HFFc6 (cell line): Measurements from ENCODE around the gene PLPPR5. TPM values are rescaled to one million over a fixed set of nuclear protein-coding genes. Genes with fewer than 3 reads are reported as not detected.

Experiments used
- DNase-seq: peaks from one replicate; pipeline ENCODE4 v3.0.0-alpha.2; 2018
- H3K27ac Mint-ChIP-seq: 2 replicates; pipeline ENCODE4 v1.8.0; 2020; ENCODE audit warnings: mild to moderate bottlenecking, mixed read lengths
- H3K27me3 Mint-ChIP-seq: 2 replicates; pipeline ENCODE4 v1.8.0; 2021; ENCODE audit warnings: mild to moderate bottlenecking, moderate library complexity, mixed read lengths; ENCODE audit not compliant: insufficient read depth
- H3K36me3 Mint-ChIP-seq: 2 replicates; pipeline ENCODE4 v1.8.0; 2021; ENCODE audit warnings: low read depth, mixed read lengths
- H3K4me1 Mint-ChIP-seq: 2 replicates; pipeline ENCODE4 v1.8.0; 2020; ENCODE audit warnings: low read depth, mixed read lengths
- H3K4me3 Mint-ChIP-seq: 2 replicates; pipeline ENCODE4 v1.8.0; 2020; ENCODE audit warnings: mild to moderate bottlenecking, moderate library complexity, mixed read lengths
- H3K9me3 Mint-ChIP-seq: 2 replicates; pipeline ENCODE4 v1.8.0; 2020; ENCODE audit warnings: mild to moderate bottlenecking, mixed read lengths
- CTCF ChIP-seq: fragments of 200-600 bp; sonication (generic); IDR thresholded peaks from 2 replicates; pipeline ENCODE4 v1.5.0; 2021; ENCODE audit warnings: antibody characterized with exemption, mild to moderate bottlenecking
- total RNA-seq, 6 experiments: library from RNA; stranded (reverse); fragmentation: NEBNext Ultra II Directional; extraction: Animal tissue kit (Norgen Biotek cat#: 25700); gene quantifications; 2 replicates in 1 of 6; 3 replicates in 5 of 6; pipeline ENCODE4 v1.2.3, GENCODE V29; 2021

Gene PLPPR5
- total RNA-seq, 6 experiments from 2014 or later, result 0.05 to 0.19 TPM; not detected in 4

DNA sequence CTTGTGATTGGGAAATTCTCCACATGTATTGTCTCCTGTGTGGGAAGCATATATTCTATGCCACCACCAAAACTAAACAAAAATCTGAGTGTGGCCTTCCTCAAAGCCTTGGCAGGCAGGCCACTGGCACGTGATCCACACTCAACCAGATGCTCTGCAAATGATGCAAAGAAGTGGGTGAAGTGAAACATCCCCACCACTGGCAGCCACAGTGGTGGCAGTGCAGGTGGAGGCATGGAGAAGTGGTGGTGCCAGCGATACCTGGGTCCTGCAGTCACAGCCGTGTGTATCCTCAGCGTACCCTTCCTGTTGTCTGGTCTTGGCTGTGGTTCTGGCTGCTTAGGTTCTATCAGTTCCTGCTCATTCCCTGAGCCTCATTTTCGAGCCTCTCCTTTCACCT, 65.2 kb downstream of the PLPPR5 start:
- no peak for TF ChIP-seq CTCF
- Mint-ChIP-seq H3K27me3 (peaks cover 4% of the 10 kb centered on the region), H3K36me3 (no peaks in the 10 kb centered on the region), H3K9me3 (no peaks in the 10 kb centered on the region), H3K27ac (no peak overlapping the region), H3K4me3 (no peak overlapping the region), H3K4me1 (peaks cover 19% of the 10 kb centered on the region)
- DNase-seq, result no peak

GRCh38 chr1:98937347-98937746, 67.3 kb downstream of the PLPPR5 start:
- H3K27ac Mint-ChIP-seq, result no peak overlapping the region
- no peak for DNase-seq
- H3K4me3 Mint-ChIP-seq, result no peak overlapping the region
- peaks cover 4% of the 10 kb centered on the region for H3K27me3 Mint-ChIP-seq
- H3K4me1 Mint-ChIP-seq, result peaks cover 19% of the 10 kb centered on the region
- TF ChIP-seq CTCF, result no peak
- no peaks in the 10 kb centered on the region for H3K36me3 Mint-ChIP-seq
- no peaks in the 10 kb centered on the region for H3K9me3 Mint-ChIP-seq

GRCh38 chr1:98932184-98932583, 72.5 kb downstream of the PLPPR5 start:
- H3K36me3 Mint-ChIP-seq, result no peaks in the 10 kb centered on the region
- no peak for TF ChIP-seq CTCF
- H3K4me3 Mint-ChIP-seq, result no peak overlapping the region
- H3K4me1 Mint-ChIP-seq, result peaks cover 13% of the 10 kb centered on the region
- no peak for DNase-seq
- peaks cover 1% of the 10 kb centered on the region for H3K27me3 Mint-ChIP-seq
- H3K9me3 Mint-ChIP-seq, result no peaks in the 10 kb centered on the region
- H3K27ac Mint-ChIP-seq, result no peak overlapping the region

- H3K27ac Mint-ChIP-seq, result no peak overlapping the region
- no peak for DNase-seq
- no peaks in the 10 kb centered on the region for H3K9me3 Mint-ChIP-seq
- peaks cover 1% of the 10 kb centered on the region for H3K27me3 Mint-ChIP-seq
- no peak for TF ChIP-seq CTCF
- no peak overlapping the region for H3K4me3 Mint-ChIP-seq
- peaks cover 13% of the 10 kb centered on the region for H3K4me1 Mint-ChIP-seq
- H3K36me3 Mint-ChIP-seq, result no peaks in the 10 kb centered on the region
Measured at GRCh38 chr1:98931128-98931835, 73.4 kb downstream of the PLPPR5 start.

DNA sequence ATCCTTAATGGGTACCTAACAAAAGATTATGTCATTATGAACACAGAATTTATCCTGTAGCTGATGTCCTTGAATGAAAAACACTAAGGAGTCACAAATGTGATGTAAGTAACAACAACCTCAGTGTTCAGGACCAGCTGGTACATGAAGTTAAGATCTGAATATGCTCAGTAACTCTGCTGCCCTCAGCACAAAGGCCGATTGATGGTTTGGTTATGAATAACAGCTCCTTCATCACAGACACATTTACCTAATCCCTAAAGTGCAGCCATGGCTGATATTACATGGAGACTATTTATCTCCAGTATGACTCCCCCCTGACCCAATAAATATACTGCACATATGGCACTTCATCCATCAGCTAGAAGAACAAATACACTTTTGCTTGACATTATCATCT, 75.2 kb downstream of the PLPPR5 start:
- DNase-seq, result no peak
- Mint-ChIP-seq H3K4me3 (no peak overlapping the region), H3K36me3 (no peaks in the 10 kb centered on the region), H3K27ac (no peak overlapping the region), H3K9me3 (no peaks in the 10 kb centered on the region), H3K27me3 (no peaks in the 10 kb centered on the region; the same call in none of the 2 replicates), H3K4me1 (peaks cover 30% of the 10 kb centered on the region)
- TF ChIP-seq CTCF, result no peak
